Measurements from ENCODE around the gene MARCHF10.

MARCHF10 gene, protein sequence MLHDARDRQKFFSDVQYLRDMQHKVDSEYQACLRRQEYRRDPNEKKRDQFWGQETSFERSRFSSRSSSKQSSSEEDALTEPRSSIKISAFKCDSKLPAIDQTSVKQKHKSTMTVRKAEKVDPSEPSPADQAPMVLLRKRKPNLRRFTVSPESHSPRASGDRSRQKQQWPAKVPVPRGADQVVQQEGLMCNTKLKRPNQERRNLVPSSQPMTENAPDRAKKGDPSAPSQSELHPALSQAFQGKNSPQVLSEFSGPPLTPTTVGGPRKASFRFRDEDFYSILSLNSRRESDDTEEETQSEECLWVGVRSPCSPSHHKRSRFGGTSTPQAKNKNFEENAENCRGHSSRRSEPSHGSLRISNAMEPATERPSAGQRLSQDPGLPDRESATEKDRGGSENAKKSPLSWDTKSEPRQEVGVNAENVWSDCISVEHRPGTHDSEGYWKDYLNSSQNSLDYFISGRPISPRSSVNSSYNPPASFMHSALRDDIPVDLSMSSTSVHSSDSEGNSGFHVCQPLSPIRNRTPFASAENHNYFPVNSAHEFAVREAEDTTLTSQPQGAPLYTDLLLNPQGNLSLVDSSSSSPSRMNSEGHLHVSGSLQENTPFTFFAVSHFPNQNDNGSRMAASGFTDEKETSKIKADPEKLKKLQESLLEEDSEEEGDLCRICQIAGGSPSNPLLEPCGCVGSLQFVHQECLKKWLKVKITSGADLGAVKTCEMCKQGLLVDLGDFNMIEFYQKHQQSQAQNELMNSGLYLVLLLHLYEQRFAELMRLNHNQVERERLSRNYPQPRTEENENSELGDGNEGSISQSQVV

GRCh38 chr17:62807812-62808575, at the start of gene MARCHF10:
MARCHF10 (minus strand) TSS chr17:62808314; CDS start chr17:62801735, 6,579 bp downstream.
- Histone ChIP-seq H3K27ac (no peak within 1 kb of the TSS), H3K4me3 (ENCODE audit: low read depth, low read length) (peak within 1 kb of the TSS; percentile 43)

GRCh38 chr17:62857526-62857925, 49.4 kb upstream of the MARCHF10 start:
- Histone ChIP-seq H3K4me3 (ENCODE audit: low read depth, low read length) (no peak overlapping the region), H3K27me3 (replicated peaks) (no peaks in the 10 kb centered on the region), H3K27ac (no peak overlapping the region), H3K36me3 (replicated peaks) (no peaks in the 10 kb centered on the region)
- no peak for DNase-seq
- TF ChIP-seq, protein P1, sequence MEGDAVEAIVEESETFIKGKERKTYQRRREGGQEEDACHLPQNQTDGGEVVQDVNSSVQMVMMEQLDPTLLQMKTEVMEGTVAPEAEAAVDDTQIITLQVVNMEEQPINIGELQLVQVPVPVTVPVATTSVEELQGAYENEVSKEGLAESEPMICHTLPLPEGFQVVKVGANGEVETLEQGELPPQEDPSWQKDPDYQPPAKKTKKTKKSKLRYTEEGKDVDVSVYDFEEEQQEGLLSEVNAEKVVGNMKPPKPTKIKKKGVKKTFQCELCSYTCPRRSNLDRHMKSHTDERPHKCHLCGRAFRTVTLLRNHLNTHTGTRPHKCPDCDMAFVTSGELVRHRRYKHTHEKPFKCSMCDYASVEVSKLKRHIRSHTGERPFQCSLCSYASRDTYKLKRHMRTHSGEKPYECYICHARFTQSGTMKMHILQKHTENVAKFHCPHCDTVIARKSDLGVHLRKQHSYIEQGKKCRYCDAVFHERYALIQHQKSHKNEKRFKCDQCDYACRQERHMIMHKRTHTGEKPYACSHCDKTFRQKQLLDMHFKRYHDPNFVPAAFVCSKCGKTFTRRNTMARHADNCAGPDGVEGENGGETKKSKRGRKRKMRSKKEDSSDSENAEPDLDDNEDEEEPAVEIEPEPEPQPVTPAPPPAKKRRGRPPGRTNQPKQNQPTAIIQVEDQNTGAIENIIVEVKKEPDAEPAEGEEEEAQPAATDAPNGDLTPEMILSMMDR (IDR thresholded peaks at IDR 0.05; ENCODE audit: low read depth, low read length, missing control alignments): no peak
- in situ Hi-C loops (cut with HindIII; ENCODE audit: low pct_ligation_motif_present, low sequenced_read_pairs): no loop called here

More at GRCh38 chr17:62807812-62808575, at the start of gene MARCHF10:
- in situ Hi-C loops (cut with HindIII; ENCODE audit: low pct_ligation_motif_present, low sequenced_read_pairs): no loop called here
- no peaks in the 10 kb centered on the region for H3K36me3 ChIP-seq (replicated peaks)
- TF ChIP-seq, protein P1 (IDR thresholded peaks at IDR 0.05; ENCODE audit: low read depth, low read length, missing control alignments): no peak
- H3K27me3 ChIP-seq (replicated peaks): no peaks in the 10 kb centered on the region
- DNase-seq: no peak

GRCh38 chr17:62856594-62856993, 48.5 kb upstream of the MARCHF10 start:
- Histone ChIP-seq H3K36me3 (replicated peaks) (no peaks in the 10 kb centered on the region), H3K27ac (no peak overlapping the region), H3K27me3 (replicated peaks) (no peaks in the 10 kb centered on the region), H3K4me3 (ENCODE audit: low read depth, low read length) (no peak overlapping the region)
- in situ Hi-C loops (cut with HindIII; ENCODE audit: low pct_ligation_motif_present, low sequenced_read_pairs): no loop called here
- TF ChIP-seq, protein P1 (IDR thresholded peaks at IDR 0.05; ENCODE audit: low read depth, low read length, missing control alignments): no peak
- DNase-seq: no peak

- in situ Hi-C loops (cut with HindIII; ENCODE audit: low pct_ligation_motif_present, low sequenced_read_pairs): no loop called here
- Histone ChIP-seq H3K27me3 (replicated peaks) (no peaks in the 10 kb centered on the region), H3K4me3 (ENCODE audit: low read depth, low read length) (no peak overlapping the region), H3K36me3 (replicated peaks) (no peaks in the 10 kb centered on the region), H3K27ac (no peak overlapping the region)
- DNase-seq: no peak
- TF ChIP-seq, protein P1 (IDR thresholded peaks at IDR 0.05; ENCODE audit: low read depth, low read length, missing control alignments): no peak
Measured at GRCh38 chr17:62855156-62855555, 47.0 kb upstream of the MARCHF10 start.

- Histone ChIP-seq H3K4me3 (ENCODE audit: low read depth, low read length) (no peak overlapping the region), H3K36me3 (replicated peaks) (no peaks in the 10 kb centered on the region), H3K27me3 (replicated peaks) (no peaks in the 10 kb centered on the region), H3K27ac (no peak overlapping the region)
- in situ Hi-C loops (cut with HindIII; ENCODE audit: low pct_ligation_motif_present, low sequenced_read_pairs): no loop called here
- TF ChIP-seq, protein P1 (IDR thresholded peaks at IDR 0.05; ENCODE audit: low read depth, low read length, missing control alignments): no peak
- DNase-seq: no peak
Measured at GRCh38 chr17:62854098-62854680, 46.1 kb upstream of the MARCHF10 start.

Measured in brain microvascular endothelial cell (primary cell).